HS-27A (cell line): Measurements from ENCODE around the gene FRAS1.
"Not testable (repeated sequence)": the region's sequence is repeated elsewhere in the genome, so short reads cannot be mapped to it uniquely, and the experiment has no call there.

Source experiments
- DNase-seq: peaks from one replicate; pipeline ENCODE4 v3.0.0-alpha.2; 2012; ENCODE audit warnings: low read depth, missing footprints

FRAS1 gene

DNA sequence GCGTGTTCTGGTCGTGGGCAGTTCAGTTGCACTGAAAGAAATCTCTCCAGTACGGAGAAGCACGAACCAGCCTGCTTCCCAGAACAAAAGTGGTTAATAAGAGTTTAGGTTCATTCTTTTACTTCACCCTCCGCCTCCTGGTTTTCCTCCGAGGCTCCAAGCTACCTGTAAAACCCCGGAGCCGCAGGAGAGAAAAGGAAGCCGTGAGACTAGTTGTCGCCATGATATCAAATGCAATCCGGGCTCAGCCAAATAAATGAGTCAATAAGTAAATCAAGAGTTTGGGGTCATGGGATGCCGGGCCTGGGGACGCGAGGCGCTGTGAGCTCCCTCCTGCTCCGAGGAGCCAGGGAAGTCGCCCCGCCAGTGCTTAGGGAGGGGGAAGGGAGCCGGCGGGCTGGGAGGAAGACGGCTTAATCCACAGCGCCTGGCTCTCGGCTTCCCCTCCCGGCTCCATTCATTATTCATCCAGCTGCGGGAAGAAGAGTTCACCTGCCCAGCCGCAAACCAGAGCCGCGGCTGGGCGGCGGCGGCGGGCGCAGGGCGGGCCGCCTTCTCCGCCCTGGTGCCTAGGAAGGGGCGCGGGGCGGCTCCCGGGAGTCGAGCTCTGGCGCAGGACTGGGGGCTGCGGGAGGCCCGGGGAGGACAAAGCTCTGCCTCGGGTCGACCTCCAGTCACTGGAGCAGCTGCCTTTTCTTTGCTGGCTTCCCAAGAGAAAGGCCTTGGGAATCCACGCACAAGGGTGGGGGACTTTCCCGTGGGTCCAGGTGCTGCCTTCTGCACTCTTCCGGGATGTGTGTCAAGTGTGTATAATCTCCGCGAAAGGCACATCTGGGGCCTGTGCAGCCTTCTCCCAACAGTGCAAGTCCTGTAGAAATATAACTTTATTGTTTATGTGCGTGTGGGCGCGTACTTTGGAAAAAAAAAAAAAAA is 1.7 kb downstream of the FRAS1 start:
- no peak for DNase-seq

DNA sequence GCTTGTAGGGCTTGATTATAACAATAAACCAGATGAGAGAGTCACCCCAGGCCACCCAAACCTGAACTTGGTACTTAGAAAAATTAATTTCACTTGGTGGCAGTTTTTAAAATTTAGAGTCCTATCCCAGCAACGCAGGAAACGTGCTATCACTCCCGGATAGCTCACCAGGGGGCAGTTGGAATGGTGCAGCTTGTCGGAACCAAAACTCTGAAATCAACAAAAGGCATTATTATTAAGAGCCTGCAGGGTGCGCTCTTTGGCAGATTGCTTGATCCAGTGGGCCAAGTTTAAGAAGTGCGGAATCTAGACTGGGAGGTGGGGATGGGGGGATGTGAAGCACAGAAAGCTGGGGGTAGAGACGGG is 2.4 kb downstream of the FRAS1 start:
- DNase-seq = no peak

DNA sequence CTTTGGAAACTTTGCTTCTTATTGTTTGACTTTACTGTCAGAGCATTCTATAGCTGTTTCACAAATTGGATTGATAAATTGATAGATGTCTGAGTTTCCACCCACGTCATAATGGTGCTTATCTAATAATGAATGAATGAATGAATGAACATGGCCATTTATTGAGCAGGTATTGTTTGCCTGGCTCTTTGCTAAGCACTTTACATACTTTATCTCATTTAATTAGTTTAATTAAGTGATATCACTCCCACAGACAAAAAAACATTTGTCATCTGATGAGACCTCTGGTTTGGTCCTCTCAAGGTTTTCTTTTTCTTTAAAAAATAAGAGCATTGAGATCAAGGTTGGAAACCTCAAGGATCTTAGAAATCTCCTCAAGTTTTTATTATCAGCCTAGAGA is 2.8 kb downstream of the FRAS1 start:
- DNase-seq = no peak

DNA sequence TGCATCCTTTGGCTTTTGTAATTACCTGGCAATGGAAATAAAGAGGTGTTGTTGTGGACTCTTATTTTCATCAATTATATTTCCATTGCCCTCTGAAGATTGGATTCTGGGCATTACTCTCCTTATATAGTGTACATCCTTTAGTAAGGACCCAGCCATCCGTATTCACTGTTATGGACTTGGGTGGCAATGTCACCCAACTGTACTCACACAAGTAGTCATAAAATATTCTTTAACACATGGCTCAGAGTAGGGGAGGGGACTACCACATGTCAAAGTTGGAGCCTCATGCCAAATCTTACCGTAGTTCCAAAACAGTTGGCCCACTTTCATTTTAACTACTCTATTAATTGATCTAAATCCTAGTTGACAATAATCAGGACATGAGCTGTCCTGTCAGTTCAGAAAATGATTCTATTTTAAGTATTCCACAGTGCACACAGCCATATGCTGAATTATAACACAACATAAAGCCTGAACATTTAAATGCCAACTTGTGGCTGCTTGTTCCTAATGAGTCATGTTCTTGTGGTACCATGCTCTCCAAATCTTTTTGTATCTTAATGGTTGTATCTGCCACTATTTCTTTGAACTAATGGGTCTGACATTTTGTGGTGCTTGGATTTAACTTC is 4.9 kb downstream of the FRAS1 start:
- no peak for DNase-seq

DNA sequence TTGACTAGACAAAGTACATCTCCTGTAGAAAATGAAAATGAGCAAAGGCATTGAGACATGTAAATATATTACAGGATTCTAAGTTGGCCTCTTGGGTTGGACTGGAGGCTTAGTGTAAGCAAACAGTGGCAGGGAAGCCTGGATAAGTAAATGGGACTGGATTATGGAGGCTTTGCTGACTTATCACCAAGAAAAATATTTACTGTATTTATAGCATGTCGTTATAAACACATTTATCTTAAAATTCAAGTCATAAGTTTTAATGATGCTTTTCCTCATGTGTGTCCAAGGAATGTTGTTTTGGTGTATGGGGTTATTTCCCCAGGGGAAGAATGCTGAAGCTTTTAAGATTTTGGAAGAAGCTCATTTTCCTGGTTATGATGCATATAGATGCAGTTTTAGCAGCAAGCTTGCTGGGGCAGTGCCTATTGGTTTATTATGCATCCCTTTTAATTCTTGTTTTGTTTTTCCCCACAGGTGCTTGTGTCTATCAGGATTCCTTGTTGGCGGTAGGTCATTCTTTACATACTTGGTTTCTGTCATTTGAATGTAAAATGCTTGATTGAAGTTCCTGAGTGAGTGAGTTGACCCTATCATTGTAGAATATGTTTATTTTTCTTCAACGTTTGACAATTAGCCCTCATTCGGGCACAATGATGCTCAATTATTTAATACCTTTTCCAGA is 8.5 kb downstream of the FRAS1 start:
- DNase-seq = no peak

DNA sequence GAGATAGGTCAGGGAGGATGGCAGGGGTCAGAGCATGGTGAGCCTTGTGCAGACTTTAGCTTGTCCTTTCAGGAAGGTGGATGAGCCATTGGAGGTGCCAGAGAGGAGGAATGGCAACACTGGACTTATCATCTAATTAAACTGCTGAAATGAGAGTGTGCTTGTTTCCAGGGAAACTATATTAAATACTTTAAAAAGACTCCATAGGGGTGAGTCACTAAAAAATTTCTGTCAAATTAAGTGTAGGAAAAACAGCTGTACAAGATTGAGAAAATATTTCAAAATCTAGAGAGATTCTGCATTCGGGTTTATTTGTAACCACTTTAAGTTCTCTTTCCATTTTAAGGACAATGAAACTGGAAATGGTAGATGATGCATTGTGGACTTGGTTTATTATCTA is 11.4 kb downstream of the FRAS1 start:
- DNase-seq = no peak

DNA sequence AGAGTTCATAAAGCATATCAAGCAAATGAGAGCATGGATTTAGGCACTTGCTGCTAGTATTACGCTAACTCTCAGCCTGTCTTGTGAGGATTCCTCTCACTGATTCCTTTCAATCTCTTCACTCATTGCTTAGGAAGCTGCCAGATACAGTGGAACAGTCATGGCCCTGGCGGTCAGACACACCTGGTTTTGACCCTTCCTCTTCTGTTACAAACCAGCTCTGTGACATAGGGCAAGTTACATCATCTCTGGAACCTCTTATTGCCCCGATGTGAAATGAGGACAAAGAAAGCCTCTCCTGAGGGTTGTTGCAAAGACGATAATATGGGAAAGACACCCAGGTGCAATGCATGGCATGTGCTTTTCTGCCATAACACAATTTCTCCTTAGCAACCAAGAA is 12.2 kb downstream of the FRAS1 start:
- no peak for DNase-seq

DNA sequence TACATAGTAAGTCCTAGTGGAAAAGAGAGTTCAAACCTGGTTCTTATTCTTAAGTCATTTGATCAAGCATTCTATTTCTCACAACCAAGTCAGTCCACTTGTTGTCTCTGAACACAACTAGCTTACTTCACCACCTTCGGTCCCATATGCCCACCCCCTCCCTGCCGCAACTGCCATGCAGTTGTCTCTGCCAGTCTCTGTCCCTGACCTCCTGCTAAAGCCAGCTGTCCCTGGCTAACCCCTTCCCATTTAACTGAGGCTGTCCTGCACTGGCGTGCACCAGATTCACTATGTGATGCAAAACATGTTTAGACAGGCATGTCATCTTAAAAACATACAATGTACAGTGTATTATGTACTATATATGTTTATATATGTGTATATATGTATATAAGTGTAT is 12.7 kb downstream of the FRAS1 start:
- DNase-seq = no peak

DNA sequence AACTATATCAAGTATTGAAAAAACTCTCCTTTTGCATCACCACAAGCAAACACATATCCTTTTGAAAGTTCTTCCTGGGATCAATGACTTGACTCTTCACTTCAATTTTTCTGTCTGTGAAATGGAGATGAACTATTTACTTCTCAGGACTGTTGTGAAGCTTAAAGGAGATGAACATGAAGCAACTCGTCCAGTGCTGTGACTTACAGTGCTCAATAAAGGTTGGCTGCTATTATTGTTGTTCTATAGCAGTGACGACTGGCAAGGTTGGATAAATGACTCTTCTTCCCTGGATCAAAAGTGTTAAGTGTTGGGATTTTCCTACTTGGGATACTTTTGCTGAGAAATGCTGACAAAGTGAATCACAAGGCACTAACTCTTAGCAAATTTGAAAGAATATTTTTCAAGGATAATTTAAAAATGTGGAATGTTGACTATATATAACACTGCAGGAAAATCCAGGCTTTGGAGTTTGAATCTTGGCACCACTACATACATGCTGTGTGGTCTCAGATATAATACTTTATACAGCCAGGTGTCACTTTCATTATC is 13.7 kb downstream of the FRAS1 start:
- DNase-seq = no peak

DNA sequence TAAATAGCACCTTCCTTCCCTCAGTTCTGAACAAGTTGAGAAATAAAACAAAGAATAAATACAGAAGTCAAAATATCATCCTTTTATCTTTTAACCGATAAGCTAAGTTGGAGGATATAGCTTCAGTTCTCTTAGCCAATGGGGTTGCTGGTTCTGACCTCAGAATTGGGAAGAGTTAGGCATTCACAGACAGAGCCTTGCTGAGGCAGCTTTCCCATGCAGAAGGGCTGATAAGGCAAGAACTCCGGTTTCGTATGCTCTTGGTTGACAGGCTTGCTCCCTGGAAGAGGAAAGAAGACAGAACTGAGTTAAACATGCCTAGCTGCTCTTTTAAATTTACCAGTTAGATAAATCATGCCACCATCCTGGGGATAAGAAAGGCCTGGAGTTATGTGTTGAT is 17.6 kb downstream of the FRAS1 start:
- DNase-seq = no peak

DNA sequence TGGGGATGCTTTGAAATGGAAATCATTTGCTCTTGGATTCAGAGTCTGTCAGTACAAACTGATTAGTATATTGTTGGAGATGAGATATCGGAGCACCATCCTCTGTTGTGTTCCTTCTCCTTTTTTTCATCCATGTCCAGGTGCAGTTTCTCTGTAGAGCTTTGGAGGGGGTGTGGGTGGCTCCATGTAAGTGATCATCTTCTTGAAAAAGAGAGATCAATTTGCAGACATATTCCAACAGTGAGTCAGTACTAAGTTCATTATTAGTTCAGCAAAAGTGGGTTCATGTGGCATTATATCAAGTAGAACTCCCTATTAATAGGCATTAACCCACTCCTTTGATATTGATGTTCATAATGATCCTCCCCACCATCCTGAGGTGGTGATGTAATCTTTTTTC is 18.9 kb downstream of the FRAS1 start:
- DNase-seq = no peak

DNA sequence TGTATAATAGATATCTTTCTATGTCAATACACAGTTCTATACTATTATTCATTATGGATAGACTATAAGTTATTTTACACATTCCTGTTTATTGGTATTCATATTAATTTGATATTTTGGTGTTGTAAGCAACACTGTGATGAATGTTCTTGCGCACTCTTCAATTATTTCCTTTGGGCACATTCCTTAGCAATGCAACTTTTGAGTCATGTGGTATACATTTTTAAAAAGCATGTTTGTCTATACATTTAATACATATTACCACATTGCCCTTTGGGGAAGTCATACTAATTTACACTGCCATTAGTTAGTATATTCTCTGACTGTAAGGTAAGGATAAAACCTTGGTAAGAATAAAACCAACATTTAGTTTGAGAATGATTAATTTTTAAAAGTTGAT is 21.0 kb downstream of the FRAS1 start:
- DNase-seq = no peak

DNA sequence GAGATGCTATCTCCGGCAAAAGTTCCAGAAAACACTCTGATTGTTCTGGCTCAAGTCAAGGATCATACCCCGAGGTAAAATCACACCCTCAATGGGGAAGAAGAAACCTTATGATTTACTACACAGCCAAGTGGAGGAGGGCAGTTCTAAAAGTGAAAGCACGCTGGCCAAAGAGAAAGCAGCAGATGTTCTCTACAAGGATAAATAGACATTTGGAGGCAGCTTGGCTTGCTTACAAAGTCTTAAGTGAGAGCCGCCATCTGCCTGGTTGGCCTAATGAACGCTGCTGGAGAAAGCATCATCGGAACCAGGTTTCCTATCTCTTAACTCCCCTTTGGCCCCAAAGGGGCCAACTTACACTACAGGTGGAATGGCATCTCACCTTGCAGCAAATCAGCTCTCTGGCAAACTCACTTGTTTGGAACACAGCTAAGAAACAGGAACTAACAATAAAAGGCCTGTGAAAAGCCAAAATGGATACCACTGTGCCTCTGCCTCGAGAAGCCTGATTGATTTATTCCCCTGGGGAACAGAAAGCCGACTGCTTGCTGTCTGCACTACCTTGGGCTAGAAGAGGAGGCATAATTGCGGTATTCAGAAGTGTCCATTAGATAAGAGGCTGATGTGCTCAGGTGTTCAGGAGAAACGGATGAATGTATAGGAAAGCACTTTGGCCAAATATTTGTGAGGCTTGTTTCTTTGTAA is 22.8 kb downstream of the FRAS1 start:
- DNase-seq = no peak

DNA sequence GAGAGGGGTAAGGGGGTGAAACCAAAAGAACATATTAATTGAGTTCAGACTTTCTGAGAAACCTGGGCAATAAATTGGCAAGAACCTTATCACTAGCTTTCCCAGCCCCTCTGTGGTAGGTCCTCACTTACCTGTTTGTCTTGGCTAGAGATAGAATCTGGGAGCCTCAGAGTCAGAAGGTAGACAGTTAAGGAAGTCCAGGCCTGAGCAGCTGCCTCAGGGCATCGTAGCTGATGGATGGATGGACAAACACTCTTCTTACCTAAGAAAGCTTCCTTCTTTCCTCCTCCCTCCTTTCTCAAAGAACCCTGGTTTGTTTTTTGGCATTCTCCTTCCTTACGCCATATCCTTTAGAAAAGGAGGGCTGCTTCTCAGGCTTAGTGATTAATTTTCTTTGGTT is 24.4 kb downstream of the FRAS1 start:
- DNase-seq = no peak

DNA sequence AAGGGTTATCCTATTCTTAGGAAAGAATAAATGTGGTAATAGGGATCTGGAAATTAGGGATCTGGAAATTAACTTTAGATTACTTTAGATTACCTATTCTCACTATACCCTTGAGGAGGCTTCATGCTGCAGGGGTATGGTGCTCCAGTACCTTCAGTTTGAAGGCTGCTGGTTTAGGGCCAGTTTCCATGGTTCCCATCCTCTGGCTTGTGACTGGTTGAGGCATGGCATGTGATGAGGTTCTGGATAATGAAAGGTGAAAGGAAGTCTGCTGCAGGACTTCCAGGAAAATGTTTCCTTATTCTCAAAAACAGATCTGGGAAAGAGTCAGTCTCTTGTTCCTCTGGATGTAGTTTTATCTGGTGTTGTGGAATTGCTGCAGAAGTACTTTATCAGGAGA is 25.9 kb downstream of the FRAS1 start:
- no peak for DNase-seq

DNA sequence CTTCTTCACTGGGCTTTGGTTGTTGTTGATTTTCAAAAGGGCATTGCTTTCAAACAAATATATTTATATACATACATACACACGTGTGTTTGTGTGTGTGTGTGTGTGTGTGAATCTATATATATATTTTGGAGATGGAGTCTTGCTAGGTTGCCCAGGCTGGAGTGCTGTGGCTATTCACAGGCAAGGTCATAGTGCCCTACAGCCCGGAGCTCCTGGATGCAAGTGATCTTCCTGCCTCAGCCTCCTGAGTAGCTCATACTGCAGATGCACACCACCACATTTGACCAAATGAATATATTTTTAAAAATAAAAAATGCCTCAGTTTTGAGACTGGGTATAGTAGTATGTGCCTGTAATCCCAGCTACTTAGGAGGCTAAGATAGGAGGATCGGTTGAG is 34.4 kb downstream of the FRAS1 start:
- DNase-seq = no peak

DNA sequence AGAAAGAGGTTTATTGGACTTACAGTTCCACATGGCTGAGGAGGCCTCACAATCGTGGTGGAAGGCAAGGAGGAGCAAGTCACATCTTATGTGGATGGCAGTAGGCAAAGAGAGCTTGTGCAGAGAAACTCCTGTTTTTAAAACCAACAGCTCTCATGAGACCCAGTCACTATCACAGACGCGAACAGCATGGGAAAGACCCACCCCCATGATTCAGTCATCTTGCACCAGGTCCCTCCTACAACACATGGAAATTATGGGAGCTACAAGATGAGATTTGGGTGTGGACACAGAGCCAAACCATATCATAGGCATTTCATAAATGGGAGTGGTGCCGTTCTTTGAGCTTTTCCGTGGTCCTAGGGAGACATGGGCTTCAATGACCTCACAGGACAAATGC is 35.2 kb downstream of the FRAS1 start:
- not testable (repeated sequence) for DNase-seq

DNA sequence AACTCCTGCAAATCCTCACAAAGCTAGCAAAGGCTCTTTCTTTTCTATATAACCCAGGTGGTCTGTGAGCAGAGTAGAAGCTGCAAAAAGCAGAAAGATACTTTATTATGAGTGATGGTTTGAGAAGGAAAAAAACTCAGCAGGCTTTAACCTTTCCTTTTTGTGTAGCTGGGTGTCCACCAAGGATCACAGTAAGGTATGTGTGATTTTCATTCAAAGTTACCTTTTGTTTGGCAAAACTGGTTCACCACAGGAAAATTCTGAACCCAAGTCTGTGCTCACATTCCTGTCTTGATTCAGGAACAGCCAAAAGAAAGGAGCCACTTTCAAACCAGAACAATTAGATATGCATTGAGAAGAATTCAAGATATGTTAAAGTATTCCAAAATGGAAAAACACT is 35.7 kb downstream of the FRAS1 start:
- no peak for DNase-seq

DNA sequence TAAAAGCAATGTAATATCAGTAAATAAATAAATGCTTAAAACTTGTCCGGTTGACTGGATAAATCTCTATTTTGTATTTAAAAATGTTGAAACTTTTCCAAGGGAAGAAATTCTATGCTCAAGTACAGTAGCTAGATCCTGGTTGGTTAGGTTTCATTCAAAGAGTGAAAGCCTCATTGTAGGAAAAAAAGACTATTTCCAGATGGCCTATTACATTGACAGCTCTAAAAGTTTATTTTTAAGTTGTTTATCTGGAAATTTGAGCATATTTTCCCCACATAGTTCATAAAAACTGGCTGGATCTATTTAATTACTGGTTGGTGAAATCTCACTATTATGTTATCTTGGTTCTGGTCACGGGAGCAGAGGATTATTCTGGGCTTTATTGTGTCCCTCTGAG is 38.0 kb downstream of the FRAS1 start:
- no peak for DNase-seq

DNA sequence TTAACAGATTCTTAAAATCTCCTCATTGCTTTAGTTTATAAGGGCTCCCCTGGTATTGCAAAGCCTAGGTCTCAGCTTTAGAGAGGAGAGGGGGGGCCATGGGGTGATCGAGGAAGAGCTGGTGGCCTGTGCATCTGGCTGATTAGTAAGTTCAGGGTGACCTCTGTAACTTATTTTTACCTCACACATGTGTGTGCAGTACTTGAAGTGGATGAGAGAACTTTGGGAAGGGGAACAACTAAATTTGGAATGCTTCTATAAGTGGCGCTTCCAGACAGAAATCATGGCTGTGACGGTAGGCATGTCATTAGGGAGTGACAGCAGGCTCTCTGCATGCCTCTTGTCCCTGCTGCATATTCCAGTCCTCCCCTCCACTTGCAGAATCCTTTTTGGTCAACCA is 41.9 kb downstream of the FRAS1 start:
- DNase-seq = no peak

DNA sequence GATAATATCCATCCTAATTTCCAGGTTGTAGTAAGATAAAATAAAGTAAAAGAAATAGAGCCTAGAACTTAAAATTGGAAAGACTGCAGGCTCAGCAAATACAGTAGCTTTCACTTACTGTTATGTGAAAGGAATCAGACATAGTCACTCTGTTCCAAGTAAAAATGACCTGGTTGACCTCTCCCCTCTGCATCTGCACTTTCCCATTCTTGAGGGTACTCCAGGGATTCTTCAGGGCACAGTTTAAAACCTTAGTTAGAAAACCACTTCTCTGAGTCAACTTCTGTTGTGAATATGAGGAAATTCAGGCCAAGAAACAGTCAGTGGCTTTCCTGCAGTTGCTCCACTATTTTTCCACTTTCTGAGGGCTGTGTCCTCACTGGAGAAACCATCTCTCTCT is 42.9 kb downstream of the FRAS1 start:
- DNase-seq = no peak

DNA sequence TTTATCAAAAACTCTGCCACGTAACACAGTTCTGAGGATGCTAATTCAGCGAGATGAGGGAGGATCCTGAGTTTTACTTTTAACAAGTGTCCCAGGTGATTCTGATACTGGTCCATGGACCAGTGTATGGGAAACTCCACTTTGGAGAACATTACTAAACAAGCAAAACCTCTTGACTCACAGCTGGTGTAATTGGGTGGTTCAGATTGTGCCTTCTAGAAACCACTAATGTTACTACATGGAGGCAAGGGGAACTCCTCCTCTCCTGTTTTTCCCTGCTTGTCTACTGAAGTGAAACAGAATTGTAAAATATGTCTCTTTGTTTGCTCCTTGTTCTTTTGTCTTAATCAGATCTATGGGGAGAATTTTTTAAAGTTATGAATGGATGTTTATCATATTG is 62.6 kb downstream of the FRAS1 start:
- DNase-seq = no peak
